Stimulated activated naive CD4-positive, alpha-beta T cell (primary cell): Measurements from ENCODE around the gene CKM.
"Not testable (repeated sequence)": the region's sequence is repeated elsewhere in the genome, so short reads cannot be mapped to it uniquely, and the experiment has no call there.

Experiments used
- DNase-seq, 6 experiments: peaks; one replicate each; lab custom pipeline; 2025; lab: John Stamatoyannopoulos, UW

The CKM gene

DNA sequence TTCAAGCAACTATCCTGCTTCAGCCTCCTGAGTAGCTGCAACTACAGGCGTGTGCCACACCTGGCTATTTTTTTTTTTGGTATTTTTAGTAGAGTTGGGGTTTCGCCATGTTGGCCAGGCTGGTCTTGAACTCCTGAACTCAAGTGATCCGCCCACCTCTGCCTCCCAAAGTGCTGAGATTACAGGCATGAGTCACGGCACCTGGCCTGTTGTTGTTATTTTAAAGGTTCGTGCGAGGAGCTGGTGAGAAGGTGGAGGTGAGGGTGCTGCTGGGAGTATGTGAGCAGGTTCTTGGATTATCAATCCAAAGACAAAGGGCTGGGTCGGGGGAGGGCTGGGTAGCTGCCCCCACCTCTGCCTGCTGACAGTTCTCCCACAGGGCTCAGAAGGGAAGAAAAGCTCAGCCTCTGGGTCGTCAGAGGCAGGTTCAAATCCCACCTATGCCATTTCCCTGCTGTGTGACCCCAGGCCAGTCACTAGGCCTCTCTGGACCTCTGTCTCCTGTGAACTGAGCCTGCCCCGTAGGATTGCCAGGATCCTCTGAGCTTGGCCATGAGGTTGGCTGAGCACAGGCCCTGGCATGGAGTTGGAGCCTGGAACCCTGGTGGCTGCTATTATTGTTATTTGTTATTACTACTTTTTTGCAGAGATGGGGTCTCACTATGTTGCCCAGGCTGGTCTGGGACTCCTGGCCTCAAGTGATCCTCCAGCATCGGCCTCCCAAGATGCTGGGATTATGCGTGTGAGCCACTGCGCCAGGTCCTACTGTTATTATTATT is 1.5 kb downstream of the CKM start:
- DNase-seq = no peak

- no peak for DNase-seq
These were observed 7.4 kb downstream of the CKM start for GRCh38 chr19:45315304-45315703.

DNA sequence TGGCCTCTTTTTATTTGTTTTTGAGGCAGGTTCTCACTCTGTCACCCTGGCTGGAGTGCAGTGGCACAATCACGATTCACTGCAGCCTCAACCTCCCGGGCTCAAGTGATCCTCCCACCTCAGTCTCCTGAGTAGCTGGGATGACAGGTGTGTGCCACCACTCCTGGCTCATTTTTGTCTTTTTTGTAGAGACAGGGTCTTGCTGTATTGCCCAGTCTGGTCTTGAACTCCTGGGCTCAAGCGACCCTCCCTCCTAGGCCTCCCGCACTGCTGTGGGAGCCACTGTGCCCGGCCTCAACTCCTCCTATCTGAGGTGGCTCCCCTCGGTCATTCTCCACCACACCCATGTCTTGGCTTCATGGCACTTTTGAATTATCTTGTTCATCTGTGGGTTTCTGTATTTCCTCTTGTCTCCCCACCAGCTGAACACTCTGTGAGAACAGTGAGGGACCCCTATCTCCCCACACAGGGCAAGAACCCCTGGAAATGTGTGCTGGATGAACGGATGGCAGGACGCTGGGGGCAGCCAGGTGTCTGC is 7.9 kb downstream of the CKM start:
- DNase-seq = no peak

GRCh38 chr19:45312285-45312684 is 10.4 kb downstream of the CKM start:
- not testable (repeated sequence) for DNase-seq

DNA sequence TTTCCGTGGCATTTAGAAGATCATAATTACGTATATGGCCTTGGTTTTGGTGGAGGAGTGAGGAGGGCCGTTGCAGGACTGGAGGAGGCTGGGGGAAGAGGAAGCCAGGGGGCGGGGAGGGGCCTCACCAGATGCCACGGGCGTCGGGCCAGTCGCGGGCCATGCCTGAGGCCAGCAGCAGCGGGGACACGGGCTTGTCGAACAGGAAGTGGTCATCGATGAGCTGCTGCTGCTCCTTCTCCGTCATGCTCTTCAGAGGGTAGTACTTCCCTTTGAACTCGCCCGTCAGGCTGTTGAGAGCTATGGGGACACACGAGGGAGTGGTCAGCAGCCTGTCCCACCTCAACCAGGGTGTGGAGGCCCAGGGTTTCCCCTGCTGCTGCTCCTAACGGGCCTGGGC is 11.1 kb downstream of the CKM start:
- no peak for DNase-seq

DNA sequence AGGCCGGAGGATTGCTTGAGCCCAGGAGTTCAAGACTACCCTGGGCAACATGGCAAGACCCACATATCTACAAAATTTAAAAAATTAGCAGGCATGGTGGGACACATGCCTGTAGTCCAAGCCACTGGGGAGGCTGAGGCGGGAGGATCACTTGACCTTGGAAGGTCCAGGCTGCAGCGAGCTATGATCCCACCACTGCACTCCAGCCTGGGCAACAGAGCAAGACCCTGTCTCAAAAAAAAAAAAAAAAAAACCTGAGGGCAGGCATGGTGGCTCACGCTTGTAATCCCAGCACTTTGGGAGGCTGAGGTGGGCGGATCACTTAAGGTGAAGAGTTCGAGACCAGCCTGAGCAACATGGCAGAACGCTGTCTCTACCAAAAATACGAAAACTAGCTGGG is 13.4 kb downstream of the CKM start:
- DNase-seq = not testable (repeated sequence)

- DNase-seq = no peak
These were observed 15.3 kb downstream of the CKM start for GRCh38 chr19:45307361-45307760.

- DNase-seq = no peak
These were observed 16.1 kb downstream of the CKM start for GRCh38 chr19:45306518-45307027.

- DNase-seq = no peak
These were observed 16.6 kb downstream of the CKM start for GRCh38 chr19:45306040-45306439.

- no peak for DNase-seq
These were observed 17.3 kb downstream of the CKM start for GRCh38 chr19:45305421-45305820.

- DNase-seq = no peak
These were observed 17.7 kb downstream of the CKM start for GRCh38 chr19:45305007-45305406.

DNA sequence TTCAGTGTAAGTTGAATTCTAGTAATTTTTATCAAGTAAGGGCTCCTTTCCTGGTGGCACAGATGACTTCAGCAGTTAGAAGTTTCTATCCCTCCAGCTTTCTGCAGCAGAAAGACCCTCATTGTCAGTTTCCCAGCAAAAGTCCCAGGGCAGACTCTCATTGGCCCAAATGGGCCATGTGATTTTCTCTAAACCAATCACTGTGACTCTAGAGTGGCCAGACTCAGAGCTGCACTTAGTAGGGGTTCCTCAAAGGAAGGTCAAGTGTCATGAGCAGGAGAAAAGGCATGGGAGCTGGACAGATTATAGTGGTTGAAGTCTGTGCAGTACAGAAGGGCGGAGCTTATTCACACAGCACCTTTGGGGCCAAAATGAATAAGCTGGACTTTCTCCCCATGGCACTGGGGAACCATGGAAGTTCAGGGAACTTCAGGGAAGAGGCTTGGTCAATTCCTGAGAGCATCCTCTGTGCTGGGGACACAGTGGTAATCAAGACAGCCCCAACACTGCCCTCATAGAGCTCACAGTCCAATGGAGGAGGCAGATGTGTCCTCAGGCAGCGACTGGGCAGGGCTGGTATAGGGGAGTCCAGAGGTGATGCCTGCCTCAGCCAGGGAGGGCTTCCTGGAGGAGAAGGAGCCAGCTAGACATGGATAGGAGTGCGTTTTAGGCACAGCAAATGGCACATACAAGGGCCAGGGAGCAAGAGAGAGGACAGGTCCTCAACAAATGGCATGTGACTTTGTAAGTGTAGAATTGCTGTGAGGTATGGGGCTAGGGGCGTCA is 18.3 kb downstream of the CKM start:
- no peak for DNase-seq

DNA sequence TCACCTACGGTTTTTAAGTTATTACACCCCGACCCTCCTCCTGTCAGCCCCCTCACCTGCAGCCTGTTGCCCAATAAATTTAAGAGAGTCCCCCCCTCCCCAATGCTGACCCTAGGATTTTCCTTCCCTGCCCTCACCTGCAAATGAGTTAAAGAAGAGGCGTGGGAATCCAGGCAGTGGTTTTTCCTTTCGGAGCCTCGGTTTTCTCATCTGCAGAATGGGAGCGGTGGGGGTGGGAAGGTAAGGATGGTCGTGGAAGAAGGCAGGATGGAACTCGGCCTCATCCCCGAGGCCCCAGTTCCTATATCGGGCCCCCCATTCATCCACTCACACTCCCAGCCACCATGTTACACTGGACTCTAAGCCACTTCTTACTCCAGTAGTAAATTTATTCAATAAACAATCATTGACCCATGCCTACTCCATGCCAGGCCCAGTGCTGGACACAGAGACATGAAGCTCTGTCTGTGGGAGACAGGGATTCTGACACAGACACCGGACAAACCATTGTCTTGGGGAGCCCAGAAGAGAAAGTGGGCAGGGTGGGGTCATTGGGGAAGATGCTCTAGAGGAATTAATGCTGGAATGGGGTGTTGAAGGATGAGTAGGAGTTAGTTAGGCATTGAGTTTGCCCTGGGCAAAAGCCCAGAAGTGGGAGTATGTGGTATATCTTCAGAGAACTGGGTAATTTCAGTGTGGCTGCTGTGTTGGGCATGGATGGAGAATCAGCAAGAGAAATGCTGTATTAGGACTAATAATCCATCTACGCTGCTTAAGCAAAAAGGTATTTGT is 19.2 kb downstream of the CKM start:
- DNase-seq = no peak

- DNase-seq = no peak
These were observed 20.3 kb downstream of the CKM start for GRCh38 chr19:45302416-45302815.

GRCh38 chr19:45299719-45300118 is 23.0 kb downstream of the CKM start:
- DNase-seq = no peak

DNA sequence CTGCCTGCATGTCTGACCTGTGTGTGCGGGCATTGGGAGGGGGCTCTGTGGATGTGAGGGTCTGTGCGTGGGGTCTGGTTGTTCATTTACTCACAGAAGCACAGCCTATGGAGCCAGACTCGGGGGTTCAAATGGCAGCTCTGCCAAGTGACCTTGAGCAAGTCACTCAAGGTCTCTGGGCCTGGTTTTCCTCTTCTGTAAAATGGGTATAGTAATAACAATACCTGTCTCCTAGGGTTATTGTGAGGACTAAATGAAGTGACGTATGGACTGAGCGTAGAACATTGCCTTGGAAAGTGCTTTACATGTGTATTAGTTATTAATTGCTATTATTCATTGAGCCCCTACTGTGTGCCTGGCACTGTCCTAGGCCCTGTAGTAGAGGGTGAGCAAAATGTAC is 24.4 kb downstream of the CKM start:
- no peak for DNase-seq

GRCh38 chr19:45297674-45298073 is 25.0 kb downstream of the CKM start:
- DNase-seq = no peak

DNA sequence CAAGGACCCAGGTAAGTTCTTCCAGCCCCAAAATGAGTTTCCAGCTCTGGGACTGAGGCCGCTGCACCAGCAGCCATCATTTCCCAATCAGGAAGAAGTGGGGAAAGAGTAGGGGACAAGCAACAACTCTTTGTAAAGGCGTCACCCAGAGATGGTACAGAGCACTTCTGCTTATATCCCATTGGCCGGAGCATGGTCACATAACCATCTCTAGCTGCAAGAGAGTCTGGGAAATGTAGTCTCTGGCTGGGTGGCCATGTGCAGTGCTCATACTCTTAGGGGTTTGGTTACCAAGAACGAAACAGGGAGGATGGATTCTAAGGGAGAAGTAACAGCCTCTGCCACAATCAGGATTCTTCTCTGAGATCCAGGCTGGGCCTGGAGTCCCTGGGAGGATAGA is 26.3 kb downstream of the CKM start:
- DNase-seq = no peak

DNA sequence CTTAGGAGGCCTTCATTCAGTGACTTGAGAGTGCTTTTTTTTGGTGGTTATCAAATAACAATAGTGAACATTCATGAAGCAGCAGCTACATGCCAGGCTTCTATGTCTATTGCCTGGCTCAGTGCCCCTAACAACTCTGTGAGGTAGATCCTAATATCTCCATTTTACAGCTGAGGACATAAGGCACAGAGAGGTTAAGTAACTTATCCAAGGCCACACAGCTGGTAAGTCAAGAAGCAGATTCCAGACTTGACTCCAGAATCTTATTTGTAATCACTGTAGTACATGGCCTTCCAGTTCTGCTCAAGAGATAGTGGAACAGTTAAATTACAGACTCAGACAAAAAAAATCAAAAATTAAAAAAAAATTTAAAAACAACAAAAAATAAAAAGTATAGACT is 26.8 kb downstream of the CKM start:
- no peak for DNase-seq

DNA sequence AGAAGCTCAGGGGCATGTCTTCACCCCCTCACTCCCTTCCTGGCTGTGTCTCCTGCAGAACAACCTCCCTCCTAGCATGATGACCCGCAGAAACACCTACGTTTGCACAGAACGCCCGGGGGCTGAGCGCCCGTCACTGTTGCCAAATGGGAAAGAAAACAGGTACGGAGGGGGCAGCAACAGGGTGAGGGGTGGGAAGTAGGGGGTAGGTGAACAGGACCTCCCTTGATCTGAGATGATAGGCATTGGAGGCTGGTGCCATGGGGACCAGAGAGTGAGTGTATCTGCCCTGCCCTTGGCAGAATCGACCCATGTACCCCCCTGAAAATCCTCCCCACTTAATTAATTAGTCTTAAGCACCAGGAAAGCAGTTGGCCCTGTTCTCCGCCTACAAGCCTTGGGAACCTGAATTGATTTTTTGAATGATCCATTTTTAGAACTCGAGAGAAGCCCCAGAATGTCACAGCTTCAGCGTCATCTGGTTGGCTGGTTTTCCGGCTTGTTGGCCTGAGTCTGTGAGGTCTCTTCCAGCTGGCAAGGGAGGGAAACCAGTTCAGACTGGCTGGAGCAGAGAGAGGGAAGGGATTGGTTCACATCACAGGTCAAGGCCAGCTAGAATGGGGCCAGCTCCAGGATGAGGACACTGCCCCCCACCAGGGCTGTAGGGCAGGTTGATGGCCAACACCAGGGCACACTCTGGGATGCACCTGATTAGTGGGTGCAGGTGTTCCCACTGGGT is 28.2 kb downstream of the CKM start:
- DNase-seq = no peak

DNA sequence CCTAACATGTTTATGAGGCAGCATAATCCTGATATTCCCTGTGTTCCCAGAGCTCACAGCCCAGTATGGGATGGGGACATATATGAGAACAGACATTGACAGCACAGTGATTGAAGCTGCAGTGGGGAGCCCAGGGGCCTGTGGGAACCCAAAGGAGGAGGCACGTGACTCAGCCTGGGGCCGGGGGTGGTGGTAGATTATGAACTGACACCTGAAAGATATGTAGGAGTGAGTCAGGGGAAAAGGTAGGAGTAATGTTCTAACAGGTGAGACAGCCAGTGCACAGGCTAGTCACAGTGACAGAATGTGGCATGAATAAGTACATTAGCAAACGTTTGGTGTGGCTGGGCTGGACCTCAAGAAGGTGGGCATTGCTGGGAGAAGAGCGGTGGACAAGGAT is 29.0 kb downstream of the CKM start:
- DNase-seq = no peak

- no peak for DNase-seq
These were observed 30.8 kb downstream of the CKM start for GRCh38 chr19:45291834-45292233.
